ENCODE results near the gene NIPBL. TPM values are rescaled to one million over a fixed set of nuclear protein-coding genes. Genes with fewer than 3 reads are reported as not detected.
"Not testable (repeated sequence)": the region's sequence is repeated elsewhere in the genome, so short reads cannot be mapped to it uniquely, and the experiment has no call there.

The NIPBL gene
- total RNA-seq, 1 donor, result 24.6 TPM

GRCh38 chr5:36901856-36902255 is 25.3 kb downstream of the NIPBL start:
- no peak overlapping the region for H3K4me3 ChIP-seq (ENCODE audit: low read depth, low read length)
- no peak for TF ChIP-seq CTCF (IDR thresholded peaks at IDR 0.05; ENCODE audit: insufficient read depth, low read depth, low read length)
- no peak for DNase-seq (ENCODE audit: low read depth)

- DNase-seq (ENCODE audit: low read depth), result no peak
- no peak overlapping the region for H3K4me3 ChIP-seq (ENCODE audit: low read depth, low read length)
- no peak for TF ChIP-seq CTCF (IDR thresholded peaks at IDR 0.05; ENCODE audit: insufficient read depth, low read depth, low read length)
Observed at GRCh38 chr5:36902353-36902752, 25.8 kb downstream of the NIPBL start.

- no peak for DNase-seq (ENCODE audit: low read depth)
- no peak overlapping the region for H3K4me3 ChIP-seq (ENCODE audit: low read depth, low read length)
- TF ChIP-seq CTCF (IDR thresholded peaks at IDR 0.05; ENCODE audit: insufficient read depth, low read depth, low read length), result no peak
Observed at GRCh38 chr5:36904677-36905076, 28.1 kb downstream of the NIPBL start.

- no peak for TF ChIP-seq CTCF (IDR thresholded peaks at IDR 0.05; ENCODE audit: insufficient read depth, low read depth, low read length)
- no peak overlapping the region for H3K4me3 ChIP-seq (ENCODE audit: low read depth, low read length)
- DNase-seq (ENCODE audit: low read depth), result no peak
Observed at GRCh38 chr5:36908544-36909260, 32.1 kb downstream of the NIPBL start.

GRCh38 chr5:36915653-36916052 is 39.1 kb downstream of the NIPBL start:
- TF ChIP-seq CTCF (IDR thresholded peaks at IDR 0.05; ENCODE audit: insufficient read depth, low read depth, low read length), result no peak
- no peak overlapping the region for H3K4me3 ChIP-seq (ENCODE audit: low read depth, low read length)
- no peak for DNase-seq (ENCODE audit: low read depth)

GRCh38 chr5:36916614-36917013 is 40.0 kb downstream of the NIPBL start:
- not testable (repeated sequence) for DNase-seq (ENCODE audit: low read depth); H3K4me3 ChIP-seq (ENCODE audit: low read depth, low read length)

- not testable (repeated sequence) for DNase-seq (ENCODE audit: low read depth); H3K4me3 ChIP-seq (ENCODE audit: low read depth, low read length)
Observed at GRCh38 chr5:36917358-36917757, 40.8 kb downstream of the NIPBL start.

GRCh38 chr5:36919238-36919637 is 42.7 kb downstream of the NIPBL start:
- no peak for DNase-seq (ENCODE audit: low read depth)
- H3K4me3 ChIP-seq (ENCODE audit: low read depth, low read length), result no peak overlapping the region
- no peak for TF ChIP-seq CTCF (IDR thresholded peaks at IDR 0.05; ENCODE audit: insufficient read depth, low read depth, low read length)

All from fibroblast of villous mesenchyme (primary cell).